NB4 (cell line): ENCODE measurements around the gene SPAG7.

Source experiments
- CTCF ChIP-seq: IDR thresholded peaks from one replicate; pipeline ENCODE4 v1.5.1; 2012; ENCODE audit warnings: low read depth, low read length
- POLR2A ChIP-seq: IDR thresholded peaks from 2 replicates; pipeline ENCODE4 v1.6.1; 2011; ENCODE audit warnings: mild to moderate bottlenecking; ENCODE audit not compliant: insufficient read length; ENCODE audit errors: extremely low read depth

GRCh38 chr17:4959261-4959965 lies 8.2 kb downstream of the SPAG7 start:
- TF ChIP-seq CTCF (no peak), POLR2A (no peak)
